NOMO-1 treated with DMSO at 0.1 percent for 48 hours (cell line): ENCODE results near the gene AMOT.
"Not testable (repeated sequence)": the region's sequence is repeated elsewhere in the genome, so short reads cannot be mapped to it uniquely, and the experiment has no call there.

Source experiments
- DNase-seq: peaks from one replicate; lab custom pipeline; 2025; ENCODE audit not compliant: unreplicated experiment; lab: John Stamatoyannopoulos, UW

The AMOT gene, protein sequence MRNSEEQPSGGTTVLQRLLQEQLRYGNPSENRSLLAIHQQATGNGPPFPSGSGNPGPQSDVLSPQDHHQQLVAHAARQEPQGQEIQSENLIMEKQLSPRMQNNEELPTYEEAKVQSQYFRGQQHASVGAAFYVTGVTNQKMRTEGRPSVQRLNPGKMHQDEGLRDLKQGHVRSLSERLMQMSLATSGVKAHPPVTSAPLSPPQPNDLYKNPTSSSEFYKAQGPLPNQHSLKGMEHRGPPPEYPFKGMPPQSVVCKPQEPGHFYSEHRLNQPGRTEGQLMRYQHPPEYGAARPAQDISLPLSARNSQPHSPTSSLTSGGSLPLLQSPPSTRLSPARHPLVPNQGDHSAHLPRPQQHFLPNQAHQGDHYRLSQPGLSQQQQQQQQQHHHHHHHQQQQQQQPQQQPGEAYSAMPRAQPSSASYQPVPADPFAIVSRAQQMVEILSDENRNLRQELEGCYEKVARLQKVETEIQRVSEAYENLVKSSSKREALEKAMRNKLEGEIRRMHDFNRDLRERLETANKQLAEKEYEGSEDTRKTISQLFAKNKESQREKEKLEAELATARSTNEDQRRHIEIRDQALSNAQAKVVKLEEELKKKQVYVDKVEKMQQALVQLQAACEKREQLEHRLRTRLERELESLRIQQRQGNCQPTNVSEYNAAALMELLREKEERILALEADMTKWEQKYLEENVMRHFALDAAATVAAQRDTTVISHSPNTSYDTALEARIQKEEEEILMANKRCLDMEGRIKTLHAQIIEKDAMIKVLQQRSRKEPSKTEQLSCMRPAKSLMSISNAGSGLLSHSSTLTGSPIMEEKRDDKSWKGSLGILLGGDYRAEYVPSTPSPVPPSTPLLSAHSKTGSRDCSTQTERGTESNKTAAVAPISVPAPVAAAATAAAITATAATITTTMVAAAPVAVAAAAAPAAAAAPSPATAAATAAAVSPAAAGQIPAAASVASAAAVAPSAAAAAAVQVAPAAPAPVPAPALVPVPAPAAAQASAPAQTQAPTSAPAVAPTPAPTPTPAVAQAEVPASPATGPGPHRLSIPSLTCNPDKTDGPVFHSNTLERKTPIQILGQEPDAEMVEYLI

DNA sequence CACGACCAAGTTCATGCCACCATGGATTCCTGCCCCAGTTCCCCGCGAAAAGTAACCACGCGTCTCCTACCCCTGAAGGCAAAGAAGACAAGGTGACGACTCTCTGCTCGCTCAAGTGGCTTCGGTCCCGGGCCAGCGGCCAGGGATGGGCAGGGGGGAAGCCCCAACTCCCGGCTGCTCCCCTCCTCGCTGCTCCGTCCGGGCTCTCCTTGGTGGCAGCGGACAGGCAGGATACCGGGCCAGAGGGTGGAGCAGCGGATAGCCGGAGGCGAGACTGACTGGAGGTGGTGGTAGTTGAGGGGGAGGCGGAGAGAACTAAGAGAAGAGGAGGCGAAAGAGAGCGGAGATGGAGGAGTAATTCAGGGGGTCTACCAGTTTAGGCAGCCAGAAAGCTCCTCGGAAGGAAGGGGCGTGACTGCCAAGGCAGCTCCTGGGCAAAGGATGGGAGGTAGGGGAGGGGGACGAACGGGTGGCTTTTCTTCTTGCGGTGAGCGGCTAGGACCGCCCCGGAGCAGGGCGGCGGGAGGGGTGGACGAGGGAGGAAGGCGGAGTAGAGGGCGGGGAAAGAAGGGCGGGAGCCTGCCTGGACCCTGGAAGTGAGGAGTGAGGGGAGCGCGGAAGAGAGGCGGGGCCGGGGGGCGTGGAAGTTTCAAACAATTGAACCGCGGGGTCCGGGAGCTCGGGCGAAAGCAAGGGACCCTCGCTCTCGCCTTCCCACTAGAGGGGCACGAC is at the start of gene AMOT:
AMOT (minus strand) TSS at position 450 of the 732 bp plus-strand sequence. CDS start 17,705 bp downstream, outside the sequence.
- DNase-seq, result peak; percentile 54

DNA sequence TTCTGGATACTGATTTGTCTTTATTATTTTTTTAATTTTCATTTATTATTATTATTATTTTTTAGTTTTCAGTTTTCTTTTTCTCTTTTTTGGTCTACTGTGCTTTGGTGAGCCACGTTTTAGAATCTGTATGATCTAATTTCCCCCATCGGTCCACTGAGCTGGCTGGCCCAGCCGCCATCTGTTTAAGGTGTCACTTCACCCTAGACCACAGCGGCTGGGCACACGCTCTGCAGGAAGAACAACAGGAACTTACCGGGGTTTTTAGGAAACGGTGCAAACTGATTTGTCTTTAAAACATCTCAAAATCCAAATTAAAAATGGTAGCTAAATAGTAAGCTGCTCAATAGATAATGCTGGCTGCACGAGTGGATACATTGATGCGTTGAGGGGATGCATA is 48.8 kb upstream of the AMOT start:
- DNase-seq, result no peak

DNA sequence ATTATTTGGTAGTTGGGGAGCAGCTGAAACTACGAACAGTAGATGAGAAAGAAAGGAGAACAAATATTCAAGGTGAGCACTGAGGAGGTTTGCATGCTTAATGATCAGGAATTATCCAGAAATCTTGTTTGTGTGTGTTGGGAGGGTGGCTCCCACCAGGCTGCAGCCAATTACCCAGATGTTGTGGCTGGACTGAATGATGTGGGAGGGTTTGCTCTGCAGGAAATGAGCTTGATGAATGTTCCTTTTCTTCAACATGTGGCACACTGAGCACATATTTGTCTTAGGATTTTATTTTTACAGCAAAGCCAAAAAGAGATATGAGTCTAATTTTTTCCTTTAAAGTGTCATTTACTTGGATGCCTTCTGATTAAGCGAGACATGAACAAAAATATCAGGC is 48.3 kb upstream of the AMOT start:
- no peak for DNase-seq

DNA sequence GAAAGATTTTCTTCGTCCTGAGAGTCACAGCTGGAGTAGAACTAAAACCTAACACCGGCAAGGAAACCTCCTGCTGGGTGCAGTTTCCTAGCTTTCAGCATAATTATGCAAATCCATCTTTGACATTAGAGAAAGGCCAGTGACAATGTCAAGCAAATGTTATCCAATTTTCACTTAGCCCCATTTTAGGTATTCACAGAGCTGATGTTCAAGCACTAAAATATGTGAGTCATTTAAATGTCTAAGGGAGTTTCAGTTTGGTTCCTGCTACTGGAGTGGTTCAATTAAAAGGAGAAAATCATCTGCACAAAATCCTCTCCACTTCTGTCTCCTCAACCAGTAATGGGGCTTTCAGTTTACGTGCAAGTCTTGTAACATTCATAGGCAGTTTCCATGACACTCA is 37.1 kb upstream of the AMOT start:
- DNase-seq, result no peak

DNA sequence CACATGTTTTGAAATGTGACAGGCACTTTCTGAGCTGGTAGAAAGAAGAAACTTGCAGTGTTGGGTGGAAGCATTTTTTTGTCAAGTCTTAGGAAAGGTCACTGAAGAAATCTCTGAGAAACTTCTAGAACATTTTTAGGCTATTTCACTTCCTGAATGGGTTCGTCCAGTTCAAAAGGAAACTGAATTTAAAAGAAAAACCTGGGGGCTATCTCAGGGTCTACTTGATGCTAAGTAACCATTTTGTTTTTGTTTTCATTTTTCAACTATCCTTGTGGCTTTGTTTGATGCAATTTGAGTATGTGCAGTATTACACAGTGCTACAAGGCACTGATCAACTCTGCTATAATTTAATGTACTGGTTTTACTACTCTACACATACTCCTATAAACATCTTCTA is 34.0 kb upstream of the AMOT start:
- no peak for DNase-seq

DNA sequence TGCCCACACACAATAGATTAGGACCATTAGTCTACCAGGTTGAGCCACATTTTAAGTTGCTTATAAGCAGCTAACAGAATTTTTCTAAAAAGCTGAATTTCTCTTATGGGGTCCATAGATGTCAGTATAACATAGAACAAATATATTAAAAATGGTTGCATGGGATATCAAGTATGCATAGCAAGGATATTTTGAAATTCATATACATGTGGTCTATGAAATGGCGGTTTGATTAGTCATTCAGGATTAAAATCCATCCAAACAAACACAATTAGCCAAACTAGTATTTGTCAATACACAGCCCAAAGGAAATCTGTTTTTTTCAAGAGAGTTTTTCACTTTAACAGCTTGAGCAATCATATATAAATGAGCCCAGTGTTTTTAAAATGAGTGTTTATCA is 33.5 kb upstream of the AMOT start:
- no peak for DNase-seq

DNA sequence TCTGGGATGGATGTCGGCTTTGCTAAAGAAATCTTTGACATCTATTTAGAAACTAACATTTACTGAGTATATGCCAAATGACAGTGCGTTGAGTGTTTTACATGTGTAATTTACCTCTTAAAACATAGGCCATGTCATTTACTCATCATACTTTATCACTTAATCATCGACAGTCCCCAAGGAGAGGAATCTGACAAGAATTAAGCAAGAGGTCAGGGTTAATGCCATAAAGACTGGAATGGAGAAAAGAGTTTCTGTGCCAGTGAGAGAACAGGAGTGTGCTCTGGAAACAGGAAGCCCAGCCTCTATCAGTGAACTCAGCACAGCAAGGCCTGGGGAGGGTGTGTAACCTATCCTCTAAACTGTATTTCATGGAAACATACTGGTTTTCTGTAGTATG is 28.0 kb upstream of the AMOT start:
- DNase-seq, result no peak

DNA sequence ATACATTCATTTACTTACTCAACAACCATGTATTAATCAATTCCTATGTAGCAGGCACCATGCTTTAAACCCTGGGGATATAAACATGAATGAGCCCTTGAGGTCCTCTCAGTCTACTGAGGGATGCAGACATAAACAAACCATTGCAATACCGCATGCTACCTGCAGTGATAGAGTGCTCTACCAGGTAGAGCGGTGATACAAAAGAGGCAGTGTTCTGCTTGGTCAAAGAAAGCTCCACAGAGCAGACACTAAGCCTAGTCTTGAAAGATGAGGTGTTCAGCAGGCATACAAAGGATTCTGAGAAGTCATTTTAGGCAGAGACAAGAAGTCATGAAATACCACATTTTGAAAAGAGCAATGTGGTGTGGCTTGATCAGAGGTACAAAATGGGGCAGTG is 26.9 kb upstream of the AMOT start:
- DNase-seq, result no peak

DNA sequence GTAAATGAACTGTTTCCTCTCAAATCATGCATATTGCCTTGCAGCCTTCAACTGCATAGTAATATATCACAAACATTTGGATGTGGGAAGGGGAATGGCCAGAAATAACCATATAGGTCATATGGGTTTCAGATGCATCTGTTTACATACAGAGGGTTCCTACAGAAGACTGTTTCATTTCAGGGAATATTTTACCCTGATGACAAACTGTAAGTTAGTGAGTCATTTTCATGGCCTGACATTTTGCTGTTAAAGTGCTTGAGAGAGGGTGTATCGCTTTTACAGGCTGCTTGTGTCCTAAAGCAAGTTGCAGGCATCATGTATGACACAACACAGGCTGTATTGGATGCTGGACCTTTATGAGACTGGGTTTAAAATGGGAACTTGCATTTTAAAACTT is 25.5 kb upstream of the AMOT start:
- DNase-seq, result no peak

DNA sequence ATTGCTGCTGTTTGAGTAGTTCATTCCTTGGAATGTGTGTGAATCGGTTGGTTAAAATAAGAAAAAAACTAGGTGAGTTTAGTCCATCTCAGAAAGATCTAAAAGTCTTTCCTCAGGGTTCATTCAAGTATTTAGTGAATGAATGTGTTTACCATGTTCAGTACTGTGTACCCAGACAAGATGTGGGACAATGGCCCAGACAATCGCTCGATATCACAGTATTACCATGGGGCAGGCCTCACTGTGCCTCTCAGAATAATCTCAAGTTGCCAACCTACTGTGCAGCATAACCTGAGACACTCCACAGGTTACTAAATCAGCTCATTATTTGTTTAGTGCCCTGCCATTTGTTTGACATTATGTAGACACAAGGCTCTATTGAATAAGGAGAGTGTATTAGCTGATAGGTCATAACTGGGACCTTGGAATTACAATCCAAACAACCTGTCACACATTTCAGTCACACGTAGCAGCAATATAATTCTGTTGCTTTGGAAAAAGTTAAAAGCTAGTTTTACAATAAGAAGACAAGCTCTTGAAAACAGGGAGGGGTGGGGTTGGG is 24.9 kb upstream of the AMOT start:
- no peak for DNase-seq

DNA sequence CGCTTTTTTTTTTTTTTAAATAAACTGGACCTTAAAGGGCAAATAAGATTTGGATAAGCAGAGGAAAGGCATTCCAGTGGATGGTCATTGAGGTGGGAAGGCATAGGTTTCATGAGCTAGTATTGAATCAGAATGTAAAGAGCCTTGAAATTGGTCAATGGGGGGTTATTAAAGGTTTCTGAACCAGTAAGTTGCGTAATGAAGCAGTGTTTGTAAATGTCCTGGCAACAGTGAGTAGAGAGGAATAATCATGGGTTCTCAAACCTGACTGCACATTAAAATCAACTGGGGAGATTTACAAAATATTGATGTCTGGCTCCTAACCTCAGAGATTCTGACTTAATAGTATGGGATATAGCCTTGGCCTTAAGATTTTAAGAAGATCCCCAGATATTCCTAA is 23.2 kb upstream of the AMOT start:
- no peak for DNase-seq

DNA sequence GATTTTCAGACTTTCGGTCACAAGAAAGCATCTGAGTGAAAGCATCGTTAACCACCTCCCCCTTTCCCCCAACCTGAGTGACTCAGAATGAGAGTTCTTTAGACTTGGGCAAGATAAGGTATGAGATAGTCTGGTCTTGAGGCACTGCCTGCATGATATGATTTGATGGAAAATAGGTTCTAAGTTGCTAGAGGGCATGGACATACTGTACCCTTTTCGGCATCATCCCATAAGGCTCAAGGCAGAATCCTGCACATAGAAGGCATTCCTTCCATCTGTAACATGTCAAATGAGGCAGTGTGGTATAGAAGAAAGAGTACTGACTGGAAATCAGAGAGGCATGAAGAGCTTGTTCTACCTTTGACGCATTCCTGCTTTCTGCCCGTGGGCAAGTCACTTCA is 16.8 kb upstream of the AMOT start:
- DNase-seq, result no peak

DNA sequence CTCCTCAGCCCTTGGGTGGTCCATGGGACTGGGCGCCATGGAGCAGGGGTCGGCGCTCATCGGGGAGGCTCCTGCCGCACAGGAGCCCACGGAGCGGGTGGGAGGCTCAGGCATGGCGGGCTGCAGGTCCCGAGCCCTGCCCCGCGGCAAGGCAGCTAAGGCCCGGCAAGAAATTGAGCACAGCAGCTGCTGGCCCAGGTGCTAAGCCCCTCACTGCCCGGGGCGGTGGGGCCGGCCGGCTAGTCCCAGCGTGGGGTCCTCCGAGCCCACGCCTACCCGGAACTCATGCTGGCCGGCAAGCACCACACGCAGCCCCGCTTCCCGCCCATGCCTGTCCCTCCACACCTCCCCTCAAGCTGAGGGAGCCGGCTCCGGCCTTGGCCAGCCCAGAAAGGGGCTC is 14.3 kb upstream of the AMOT start:
- DNase-seq, result not testable (repeated sequence)

DNA sequence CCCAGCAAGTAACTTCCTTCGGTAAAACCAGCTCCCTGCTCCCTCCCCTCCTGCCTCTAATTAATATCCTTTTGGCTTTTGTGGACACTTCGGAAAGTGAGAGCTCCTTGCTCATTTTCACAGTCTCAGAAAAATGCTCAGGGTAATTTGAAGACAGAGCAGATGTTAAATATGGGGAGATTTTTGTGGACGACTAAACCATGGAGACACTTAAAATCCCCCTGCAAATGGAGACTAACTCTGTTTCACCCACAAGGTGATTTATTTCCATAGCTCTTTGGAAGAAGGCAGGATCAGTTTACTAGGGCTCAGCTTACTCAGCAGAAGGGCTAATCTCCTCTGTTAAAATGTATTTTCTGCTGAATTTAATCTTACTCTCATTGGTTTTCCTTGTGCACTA is 12.2 kb upstream of the AMOT start:
- DNase-seq, result no peak

DNA sequence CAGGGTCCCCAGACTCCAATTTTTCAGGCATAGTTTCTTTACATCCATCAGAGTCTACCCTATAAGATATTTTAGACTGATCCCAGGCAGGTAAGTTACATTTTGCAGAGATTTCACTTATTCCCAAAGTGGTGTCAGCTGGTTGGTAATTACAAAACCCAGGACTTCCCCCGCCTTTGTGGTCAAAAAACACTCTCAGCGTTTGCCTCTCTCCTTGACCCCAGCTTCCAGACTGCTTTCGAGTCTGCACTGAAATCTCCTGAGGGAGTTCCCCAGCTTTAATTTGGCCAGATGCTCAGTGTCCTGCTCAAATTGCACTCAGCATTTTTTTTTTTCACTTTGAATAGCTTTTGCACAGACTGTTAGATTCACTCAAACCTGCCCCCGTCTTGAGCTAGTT is 11.2 kb upstream of the AMOT start:
- no peak for DNase-seq

DNA sequence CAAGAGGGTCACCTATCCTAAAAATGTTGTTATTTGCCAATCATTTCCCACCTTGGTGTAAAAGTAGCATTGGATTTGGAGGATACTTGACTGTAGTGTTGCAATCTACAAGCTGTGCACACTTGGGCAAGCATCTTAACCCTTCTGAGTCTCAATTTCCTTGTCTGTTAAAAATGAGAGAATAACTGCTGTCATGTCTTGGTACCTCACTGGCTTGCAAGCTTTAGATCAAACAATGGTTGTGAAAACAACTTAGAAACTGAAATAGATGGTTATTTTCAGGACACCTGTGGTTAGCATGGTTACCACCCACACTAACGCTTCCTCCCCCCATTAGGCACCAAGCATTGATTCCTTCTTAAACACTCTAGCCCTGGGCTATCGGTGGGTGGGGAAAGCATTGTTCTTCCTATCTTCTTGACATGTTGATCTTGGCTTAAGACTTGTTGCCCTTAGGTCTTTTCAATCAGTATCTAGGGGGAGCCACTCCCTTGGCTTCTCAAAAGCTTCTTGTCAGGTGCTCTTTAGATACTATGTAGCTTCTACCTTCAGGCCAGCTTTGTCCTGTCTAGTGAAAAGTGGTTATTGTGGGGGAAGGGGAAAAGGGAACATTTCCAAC is 10.6 kb upstream of the AMOT start:
- no peak for DNase-seq

DNA sequence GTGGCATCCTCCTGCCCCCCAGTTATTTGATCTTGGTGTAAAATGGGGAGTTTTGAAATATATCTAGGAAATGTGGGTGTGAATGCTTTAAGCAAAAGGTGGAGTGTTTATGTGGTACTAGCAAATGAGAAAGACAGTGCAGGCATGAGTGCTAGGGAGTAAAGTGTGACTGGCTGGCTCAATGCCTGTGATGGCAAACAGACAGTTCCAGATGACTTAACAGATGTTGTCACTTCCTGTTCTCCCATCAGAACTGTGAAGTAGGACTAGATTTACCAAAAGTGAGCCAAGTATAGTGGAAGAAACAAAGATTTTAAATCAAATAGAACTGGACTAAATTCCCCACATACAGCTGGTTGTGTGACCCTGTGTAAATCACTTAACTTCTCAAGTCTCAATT is 8.4 kb upstream of the AMOT start:
- no peak for DNase-seq

DNA sequence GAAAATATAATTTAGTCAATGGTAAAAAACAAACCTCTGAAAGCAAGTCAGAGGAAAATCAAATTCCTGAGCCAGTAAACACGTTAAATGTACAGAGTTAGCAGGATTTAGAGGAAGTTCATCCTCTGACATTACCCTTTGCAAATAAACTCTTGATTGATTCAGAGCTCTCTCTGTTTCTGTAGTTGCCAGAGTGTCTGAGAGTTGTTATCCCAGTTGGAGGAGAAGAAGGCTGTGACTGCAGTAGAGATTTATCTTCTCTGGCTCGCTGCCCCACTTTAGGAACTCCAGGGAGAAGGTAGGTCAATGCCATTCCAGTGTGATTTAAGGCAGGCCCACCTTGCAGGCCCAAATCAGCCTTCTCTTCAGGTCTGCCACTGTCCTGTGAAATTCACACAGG is 6.2 kb upstream of the AMOT start:
- DNase-seq, result no peak

DNA sequence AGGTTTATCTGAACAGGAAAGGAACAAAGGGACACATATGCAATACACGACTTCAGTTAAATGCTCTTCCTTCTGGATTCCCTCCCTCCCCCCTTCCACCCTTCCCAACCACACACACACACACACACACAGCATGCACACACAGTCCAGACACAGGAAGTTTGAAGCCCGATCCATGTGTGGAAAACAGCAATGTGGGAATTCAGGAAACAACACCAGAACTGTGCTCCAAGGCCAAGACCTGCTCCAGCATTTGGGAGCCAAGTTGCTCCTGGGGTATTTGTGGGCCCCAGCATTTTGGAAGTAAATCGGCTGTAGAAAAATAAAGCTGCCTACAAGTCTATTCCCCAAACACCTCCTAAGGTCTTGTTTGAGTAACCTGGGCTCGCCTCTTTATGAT is 5.6 kb upstream of the AMOT start:
- DNase-seq, result no peak

DNA sequence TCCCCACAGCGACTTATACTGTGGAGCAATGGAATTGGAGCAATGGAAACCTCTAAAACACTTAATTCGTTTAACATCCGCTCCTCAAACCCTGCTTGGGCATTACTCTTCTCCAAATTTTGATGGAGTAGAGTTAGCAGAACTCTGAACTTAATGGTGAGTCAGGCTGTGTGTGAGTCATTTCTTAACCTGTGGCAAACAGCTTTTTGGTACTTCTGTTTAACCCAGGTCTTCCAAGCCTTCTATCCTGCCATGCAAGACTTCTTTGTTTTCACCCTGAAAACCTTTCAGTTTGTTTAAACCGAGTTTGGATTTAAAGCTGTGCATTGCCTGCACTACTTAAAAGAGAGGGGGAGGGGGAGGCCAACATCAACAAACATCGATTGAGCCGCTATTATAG is 3.6 kb upstream of the AMOT start:
- no peak for DNase-seq

DNA sequence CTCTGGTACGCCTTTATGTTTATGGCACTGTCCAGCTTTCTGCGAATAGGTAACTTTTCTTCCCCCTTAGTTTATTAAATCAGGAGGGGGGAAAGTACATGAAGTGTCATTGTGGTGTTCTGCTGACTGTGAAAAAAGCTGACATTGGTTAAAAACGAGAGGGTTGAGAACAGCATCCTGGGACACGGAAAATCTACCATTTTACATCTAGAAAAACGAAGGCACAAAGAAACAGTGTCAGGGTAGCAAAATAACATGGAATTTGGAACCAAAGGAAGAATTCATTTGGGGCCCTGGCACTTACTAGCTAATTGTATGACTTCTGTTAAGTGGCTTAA is 1.2 kb upstream of the AMOT start:
- no peak for DNase-seq
